ENCODE results near the gene PARD3. TPM values are rescaled to one million over a fixed set of nuclear protein-coding genes. Genes with fewer than 3 reads are reported as not detected.
A peak's percentile ranks its signal among the peaks of the same experiment; 100 is the strongest.

Gene PARD3
- total RNA-seq, 1 experiment from 2014 or later, result 51.8 TPM

DNA sequence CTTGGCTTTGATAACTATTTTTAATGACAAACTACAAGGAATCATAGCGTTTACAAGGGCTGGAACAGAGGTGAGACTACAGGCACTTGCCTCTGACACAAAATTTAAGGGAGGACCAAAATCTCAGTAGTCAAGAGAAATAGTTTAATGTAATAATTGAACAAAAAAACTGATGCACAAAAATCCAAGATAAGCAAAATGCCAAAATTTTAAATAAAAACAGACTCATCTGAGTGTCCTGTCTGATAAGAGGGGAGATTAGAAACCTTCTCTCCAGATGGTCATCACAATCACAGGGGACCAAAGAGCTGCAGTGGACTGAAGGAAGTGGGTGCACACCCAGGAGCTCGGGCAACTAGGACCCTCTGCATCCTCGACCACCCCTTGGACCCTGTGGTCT lies 70.5 kb downstream of the PARD3 start (continued):
- TF ChIP-seq, protein P1, sequence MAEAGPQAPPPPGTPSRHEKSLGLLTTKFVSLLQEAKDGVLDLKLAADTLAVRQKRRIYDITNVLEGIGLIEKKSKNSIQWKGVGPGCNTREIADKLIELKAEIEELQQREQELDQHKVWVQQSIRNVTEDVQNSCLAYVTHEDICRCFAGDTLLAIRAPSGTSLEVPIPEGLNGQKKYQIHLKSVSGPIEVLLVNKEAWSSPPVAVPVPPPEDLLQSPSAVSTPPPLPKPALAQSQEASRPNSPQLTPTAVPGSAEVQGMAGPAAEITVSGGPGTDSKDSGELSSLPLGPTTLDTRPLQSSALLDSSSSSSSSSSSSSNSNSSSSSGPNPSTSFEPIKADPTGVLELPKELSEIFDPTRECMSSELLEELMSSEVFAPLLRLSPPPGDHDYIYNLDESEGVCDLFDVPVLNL (CRISPR knock-in tag; IDR thresholded peaks at IDR 0.05; ENCODE audit: borderline replicate concordance, low read depth), result no peak
- TF ChIP-seq ZNF416 (CRISPR knock-in tag; IDR thresholded peaks at IDR 0.05) (no peak), CREM (CRISPR knock-in tag; IDR thresholded peaks at IDR 0.05) (no peak), SOX15 (CRISPR knock-in tag; IDR thresholded peaks at IDR 0.05) (no peak)
- TF ChIP-seq, protein P2, sequence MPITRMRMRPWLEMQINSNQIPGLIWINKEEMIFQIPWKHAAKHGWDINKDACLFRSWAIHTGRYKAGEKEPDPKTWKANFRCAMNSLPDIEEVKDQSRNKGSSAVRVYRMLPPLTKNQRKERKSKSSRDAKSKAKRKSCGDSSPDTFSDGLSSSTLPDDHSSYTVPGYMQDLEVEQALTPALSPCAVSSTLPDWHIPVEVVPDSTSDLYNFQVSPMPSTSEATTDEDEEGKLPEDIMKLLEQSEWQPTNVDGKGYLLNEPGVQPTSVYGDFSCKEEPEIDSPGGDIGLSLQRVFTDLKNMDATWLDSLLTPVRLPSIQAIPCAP (CRISPR knock-in tag; IDR thresholded peaks at IDR 0.05), result no peak
- TF ChIP-seq, protein P3, sequence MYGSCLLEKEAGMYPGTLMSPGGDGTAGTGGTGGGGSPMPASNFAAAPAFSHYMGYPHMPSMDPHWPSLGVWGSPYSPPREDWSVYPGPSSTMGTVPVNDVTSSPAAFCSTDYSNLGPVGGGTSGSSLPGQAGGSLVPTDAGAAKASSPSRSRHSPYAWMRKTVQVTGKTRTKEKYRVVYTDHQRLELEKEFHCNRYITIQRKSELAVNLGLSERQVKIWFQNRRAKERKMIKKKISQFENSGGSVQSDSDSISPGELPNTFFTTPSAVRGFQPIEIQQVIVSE (CRISPR knock-in tag; IDR thresholded peaks at IDR 0.05; ENCODE audit: borderline replicate concordance), result no peak

DNA sequence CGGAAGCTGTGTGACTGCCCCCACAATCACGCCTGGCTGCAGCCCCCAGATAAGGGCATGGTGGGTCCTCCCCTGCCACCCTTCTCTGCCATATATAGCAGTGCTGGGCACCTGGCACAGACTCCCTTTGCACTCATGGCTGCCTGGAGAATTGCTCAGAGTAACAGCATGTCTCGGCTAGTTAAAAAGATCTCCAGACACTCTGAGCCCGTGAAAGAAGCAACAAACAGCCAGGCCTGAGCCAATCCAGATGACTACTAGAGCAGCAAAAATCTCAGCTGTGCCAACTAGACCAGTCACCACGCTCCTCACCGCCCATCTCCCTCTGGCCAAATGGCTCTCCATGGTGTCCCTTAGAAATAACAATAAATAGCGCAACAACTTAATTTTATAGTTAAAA lies 71.3 kb downstream of the PARD3 start:
- H3K9me3 Mint-ChIP-seq, result no peaks in the 10 kb centered on the region
- H3K4me3 Mint-ChIP-seq, result no peak overlapping the region
- DNase-seq (ENCODE audit: low spot score) (no peak), ATAC-seq (no peak)
- H3K4me1 Mint-ChIP-seq, result peaks cover 58% of the 10 kb centered on the region
- H3K36me3 Mint-ChIP-seq, result no peaks in the 10 kb centered on the region
- ChIA-PET CTCF (interaction anchor here (0.7 to 3.1 kb wide), 3 partner anchors 11 to 48 kb away, joined by 3 to 11 read pairs (median 4); no protein-coding TSS in a partner anchor), POLR2A (no interaction called here)
- TF ChIP-seq, protein P4, sequence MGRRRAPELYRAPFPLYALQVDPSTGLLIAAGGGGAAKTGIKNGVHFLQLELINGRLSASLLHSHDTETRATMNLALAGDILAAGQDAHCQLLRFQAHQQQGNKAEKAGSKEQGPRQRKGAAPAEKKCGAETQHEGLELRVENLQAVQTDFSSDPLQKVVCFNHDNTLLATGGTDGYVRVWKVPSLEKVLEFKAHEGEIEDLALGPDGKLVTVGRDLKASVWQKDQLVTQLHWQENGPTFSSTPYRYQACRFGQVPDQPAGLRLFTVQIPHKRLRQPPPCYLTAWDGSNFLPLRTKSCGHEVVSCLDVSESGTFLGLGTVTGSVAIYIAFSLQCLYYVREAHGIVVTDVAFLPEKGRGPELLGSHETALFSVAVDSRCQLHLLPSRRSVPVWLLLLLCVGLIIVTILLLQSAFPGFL (CRISPR knock-in tag; IDR thresholded peaks at IDR 0.05; ENCODE audit: borderline replicate concordance), result no peak
- TF ChIP-seq, protein P5, sequence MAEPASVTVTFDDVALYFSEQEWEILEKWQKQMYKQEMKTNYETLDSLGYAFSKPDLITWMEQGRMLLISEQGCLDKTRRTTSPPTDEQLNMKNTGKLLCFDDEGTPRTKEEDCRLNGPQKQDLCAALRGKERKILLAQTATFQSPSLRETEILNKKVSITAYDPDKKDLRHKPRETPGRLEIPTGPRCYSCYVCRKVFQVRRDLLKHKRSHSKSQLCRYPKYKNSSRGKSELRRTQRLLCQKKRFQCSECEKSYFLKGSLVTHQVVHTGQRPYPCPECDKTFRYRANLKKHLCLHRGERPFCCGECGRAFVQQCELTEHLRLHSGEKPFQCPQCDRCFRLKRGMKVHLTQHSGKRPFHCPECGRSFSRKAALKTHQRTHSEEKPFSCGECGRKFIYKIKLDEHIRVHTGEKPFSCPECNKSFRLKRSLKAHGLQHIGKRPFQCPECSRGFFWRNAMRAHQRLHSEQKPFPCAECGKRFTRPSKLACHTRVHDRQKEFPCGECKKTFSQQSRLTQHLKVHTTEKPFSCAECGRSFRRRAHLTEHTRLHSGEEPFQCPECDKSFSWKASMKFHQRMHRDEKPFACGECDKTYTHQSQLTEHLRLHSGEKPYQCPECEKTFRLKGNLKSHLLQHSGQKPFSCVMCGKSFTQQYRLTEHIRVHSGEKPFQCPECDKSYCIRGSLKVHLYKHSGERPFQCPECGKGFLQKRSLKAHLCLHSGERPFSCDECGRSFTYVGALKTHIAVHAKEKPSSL (CRISPR knock-in tag; conservative IDR thresholded peaks at IDR 0.05), result no peak
- TF ChIP-seq NFYB (CRISPR knock-in tag; conservative IDR thresholded peaks at IDR 0.05; ENCODE audit: low read depth), result no peak
- TF ChIP-seq, protein P6, sequence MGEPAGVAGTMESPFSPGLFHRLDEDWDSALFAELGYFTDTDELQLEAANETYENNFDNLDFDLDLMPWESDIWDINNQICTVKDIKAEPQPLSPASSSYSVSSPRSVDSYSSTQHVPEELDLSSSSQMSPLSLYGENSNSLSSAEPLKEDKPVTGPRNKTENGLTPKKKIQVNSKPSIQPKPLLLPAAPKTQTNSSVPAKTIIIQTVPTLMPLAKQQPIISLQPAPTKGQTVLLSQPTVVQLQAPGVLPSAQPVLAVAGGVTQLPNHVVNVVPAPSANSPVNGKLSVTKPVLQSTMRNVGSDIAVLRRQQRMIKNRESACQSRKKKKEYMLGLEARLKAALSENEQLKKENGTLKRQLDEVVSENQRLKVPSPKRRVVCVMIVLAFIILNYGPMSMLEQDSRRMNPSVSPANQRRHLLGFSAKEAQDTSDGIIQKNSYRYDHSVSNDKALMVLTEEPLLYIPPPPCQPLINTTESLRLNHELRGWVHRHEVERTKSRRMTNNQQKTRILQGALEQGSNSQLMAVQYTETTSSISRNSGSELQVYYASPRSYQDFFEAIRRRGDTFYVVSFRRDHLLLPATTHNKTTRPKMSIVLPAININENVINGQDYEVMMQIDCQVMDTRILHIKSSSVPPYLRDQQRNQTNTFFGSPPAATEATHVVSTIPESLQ (CRISPR knock-in tag; IDR thresholded peaks at IDR 0.05), result no peak
- TF ChIP-seq, protein P7, sequence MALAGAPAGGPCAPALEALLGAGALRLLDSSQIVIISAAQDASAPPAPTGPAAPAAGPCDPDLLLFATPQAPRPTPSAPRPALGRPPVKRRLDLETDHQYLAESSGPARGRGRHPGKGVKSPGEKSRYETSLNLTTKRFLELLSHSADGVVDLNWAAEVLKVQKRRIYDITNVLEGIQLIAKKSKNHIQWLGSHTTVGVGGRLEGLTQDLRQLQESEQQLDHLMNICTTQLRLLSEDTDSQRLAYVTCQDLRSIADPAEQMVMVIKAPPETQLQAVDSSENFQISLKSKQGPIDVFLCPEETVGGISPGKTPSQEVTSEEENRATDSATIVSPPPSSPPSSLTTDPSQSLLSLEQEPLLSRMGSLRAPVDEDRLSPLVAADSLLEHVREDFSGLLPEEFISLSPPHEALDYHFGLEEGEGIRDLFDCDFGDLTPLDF (CRISPR knock-in tag; IDR thresholded peaks at IDR 0.05), result no peak
- no peak for TF ChIP-seq ZNF416 (CRISPR knock-in tag; IDR thresholded peaks at IDR 0.05)
- TF ChIP-seq, protein P8, sequence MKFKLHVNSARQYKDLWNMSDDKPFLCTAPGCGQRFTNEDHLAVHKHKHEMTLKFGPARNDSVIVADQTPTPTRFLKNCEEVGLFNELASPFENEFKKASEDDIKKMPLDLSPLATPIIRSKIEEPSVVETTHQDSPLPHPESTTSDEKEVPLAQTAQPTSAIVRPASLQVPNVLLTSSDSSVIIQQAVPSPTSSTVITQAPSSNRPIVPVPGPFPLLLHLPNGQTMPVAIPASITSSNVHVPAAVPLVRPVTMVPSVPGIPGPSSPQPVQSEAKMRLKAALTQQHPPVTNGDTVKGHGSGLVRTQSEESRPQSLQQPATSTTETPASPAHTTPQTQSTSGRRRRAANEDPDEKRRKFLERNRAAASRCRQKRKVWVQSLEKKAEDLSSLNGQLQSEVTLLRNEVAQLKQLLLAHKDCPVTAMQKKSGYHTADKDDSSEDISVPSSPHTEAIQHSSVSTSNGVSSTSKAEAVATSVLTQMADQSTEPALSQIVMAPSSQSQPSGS (CRISPR knock-in tag; IDR thresholded peaks at IDR 0.05; ENCODE audit: borderline replicate concordance, low read depth), result no peak
- TF ChIP-seq, protein P9, sequence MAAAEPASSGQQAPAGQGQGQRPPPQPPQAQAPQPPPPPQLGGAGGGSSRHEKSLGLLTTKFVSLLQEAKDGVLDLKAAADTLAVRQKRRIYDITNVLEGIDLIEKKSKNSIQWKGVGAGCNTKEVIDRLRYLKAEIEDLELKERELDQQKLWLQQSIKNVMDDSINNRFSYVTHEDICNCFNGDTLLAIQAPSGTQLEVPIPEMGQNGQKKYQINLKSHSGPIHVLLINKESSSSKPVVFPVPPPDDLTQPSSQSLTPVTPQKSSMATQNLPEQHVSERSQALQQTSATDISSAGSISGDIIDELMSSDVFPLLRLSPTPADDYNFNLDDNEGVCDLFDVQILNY (CRISPR knock-in tag; IDR thresholded peaks at IDR 0.05), result no peak
- TF ChIP-seq NFATC4 (CRISPR knock-in tag; IDR thresholded peaks at IDR 0.05), result no peak
- TF ChIP-seq, protein P10, sequence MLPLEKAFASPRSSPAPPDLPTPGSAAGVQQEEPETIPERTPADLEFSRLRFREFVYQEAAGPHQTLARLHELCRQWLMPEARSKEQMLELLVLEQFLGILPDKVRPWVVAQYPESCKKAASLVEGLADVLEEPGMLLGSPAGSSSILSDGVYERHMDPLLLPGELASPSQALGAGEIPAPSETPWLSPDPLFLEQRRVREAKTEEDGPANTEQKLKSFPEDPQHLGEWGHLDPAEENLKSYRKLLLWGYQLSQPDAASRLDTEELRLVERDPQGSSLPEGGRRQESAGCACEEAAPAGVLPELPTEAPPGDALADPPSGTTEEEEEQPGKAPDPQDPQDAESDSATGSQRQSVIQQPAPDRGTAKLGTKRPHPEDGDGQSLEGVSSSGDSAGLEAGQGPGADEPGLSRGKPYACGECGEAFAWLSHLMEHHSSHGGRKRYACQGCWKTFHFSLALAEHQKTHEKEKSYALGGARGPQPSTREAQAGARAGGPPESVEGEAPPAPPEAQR (CRISPR knock-in tag; IDR thresholded peaks at IDR 0.05), result no peak
- no peak for TF ChIP-seq TEAD4 (CRISPR knock-in tag; IDR thresholded peaks at IDR 0.05)
- H3K27ac Mint-ChIP-seq, result 0 out of 2 replicates have a peak overlapping the region, but pooled peaks have one; percentile 1
- no peaks in the 10 kb centered on the region for H3K27me3 Mint-ChIP-seq (ENCODE audit: low read depth)
